Keratinocyte (primary cell): ENCODE data around the gene ERC1.

Source experiments
- CTCF ChIP-seq, 3 experiments: IDR thresholded peaks in 1 of 3; conservative IDR thresholded peaks in 1 of 3; optimal IDR thresholded peaks in 1 of 3; 2 replicates in 2 of 3; 3 replicates in 1 of 3; pipeline versions ENCODE3 to v1.5.1; 2011; ENCODE audit warnings: low read length in 3 of 3, mild to moderate bottlenecking in 3 of 3, moderate library complexity in 2 of 3, control low read depth in 1 of 3, inconsistent platforms in 1 of 3; ENCODE audit not compliant: insufficient read depth in 2 of 3; ENCODE audit errors: extremely low read depth in 1 of 3
- EZH2 ChIP-seq: IDR thresholded peaks from one replicate; pipeline ENCODE4 v1.6.1; 2012; ENCODE audit warnings: inconsistent platforms, mild to moderate bottlenecking, low read length, moderate library complexity

GRCh38 chr12:1531153-1531653, 540.2 kb downstream of the ERC1 start:
- no peak for TF ChIP-seq CTCF (optimal IDR thresholded peaks at IDR 0.05 in 1 of 3, IDR thresholded peaks at IDR 0.05 in 1 of 3, conservative IDR thresholded peaks at IDR 0.05 in 1 of 3; ENCODE audit: extremely low read depth in 1 of 3, insufficient read depth in 2 of 3, low read length in 3 of 3)
- TF ChIP-seq EZH2, result no peak
